ENCODE data around the gene ZNF302.

GRCh38 chr19:34661357-34661756 is 16.1 kb upstream of the ZNF302 start:
- TF ChIP-seq POLR2A (IDR thresholded peaks at IDR 0.05), result no peak
- TF ChIP-seq, protein P1, sequence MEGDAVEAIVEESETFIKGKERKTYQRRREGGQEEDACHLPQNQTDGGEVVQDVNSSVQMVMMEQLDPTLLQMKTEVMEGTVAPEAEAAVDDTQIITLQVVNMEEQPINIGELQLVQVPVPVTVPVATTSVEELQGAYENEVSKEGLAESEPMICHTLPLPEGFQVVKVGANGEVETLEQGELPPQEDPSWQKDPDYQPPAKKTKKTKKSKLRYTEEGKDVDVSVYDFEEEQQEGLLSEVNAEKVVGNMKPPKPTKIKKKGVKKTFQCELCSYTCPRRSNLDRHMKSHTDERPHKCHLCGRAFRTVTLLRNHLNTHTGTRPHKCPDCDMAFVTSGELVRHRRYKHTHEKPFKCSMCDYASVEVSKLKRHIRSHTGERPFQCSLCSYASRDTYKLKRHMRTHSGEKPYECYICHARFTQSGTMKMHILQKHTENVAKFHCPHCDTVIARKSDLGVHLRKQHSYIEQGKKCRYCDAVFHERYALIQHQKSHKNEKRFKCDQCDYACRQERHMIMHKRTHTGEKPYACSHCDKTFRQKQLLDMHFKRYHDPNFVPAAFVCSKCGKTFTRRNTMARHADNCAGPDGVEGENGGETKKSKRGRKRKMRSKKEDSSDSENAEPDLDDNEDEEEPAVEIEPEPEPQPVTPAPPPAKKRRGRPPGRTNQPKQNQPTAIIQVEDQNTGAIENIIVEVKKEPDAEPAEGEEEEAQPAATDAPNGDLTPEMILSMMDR (IDR thresholded peaks at IDR 0.05), result no peak
